ENCODE results near the gene CYP2D6. TPM values are rescaled to one million over a fixed set of nuclear protein-coding genes. Genes with fewer than 3 reads are reported as not detected.
"Not testable (repeated sequence)": the region's sequence is repeated elsewhere in the genome, so short reads cannot be mapped to it uniquely, and the experiment has no call there.

Gene CYP2D6
- total RNA-seq (under 1 TPM in 2 of 10 donors, not detected in 8; 0.12 to 0.17 TPM), polyA plus RNA-seq (under 1 TPM; 0.32 to 0.95 TPM)
- long read RNA-seq, donor 1: 0 reads
- long read RNA-seq, donor 2: 0 reads
- long read RNA-seq, donor 3: 0 reads

DNA sequence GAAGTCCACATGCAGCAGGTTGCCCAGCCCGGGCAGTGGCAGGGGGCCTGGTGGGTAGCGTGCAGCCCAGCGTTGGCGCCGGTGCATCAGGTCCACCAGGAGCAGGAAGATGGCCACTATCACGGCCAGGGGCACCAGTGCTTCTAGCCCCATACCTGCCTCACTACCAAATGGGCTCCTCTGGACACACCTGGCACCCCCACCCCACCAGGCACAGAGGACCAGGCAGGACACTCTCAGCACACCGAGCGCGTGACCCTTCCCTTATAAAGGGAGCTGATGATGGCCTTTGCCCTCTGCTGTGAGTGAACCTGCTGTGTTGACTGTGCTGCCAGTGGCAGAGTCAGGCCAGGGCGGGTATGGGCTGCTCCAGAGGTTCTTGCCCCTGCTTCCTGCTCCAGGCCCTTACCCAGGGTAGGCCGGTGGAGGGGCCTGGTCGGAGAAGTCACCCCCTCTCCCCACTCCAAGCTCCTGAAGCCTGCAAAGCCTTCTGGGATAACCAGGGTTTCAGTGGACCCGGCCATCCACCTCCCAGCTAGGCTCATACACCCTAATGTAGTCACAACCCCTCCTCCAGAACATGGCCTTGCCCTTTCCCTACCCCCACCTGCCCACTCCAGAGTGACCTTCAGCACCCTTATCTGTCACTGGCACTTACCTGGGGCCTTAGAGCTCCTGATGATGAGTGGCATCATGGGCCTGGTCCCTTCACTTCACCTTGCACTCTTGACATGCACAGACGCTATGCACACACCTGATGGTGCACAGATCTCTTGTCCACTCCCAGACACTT, at the start of gene CYP2D6:
Gene CYP2D6, minus strand, starts transcription at position 172 of the 793 bp plus-strand sequence. Its CDS starts 19 bp downstream, at position 153.
- H3K27me3 ChIP-seq; intact Hi-C loops (cut with DNase I); DNase-seq; H3K9me3 ChIP-seq; H3K4me1 ChIP-seq; H3K27ac ChIP-seq; H3K36me3 ChIP-seq; H3K4me3 ChIP-seq: not testable (repeated sequence)
- WGBS, 2 donors: 89 to 94% methylated on average over 13 of the region's 14 CpGs
- peak in 1 of 8 donors; percentile 14 for ATAC-seq

DNA sequence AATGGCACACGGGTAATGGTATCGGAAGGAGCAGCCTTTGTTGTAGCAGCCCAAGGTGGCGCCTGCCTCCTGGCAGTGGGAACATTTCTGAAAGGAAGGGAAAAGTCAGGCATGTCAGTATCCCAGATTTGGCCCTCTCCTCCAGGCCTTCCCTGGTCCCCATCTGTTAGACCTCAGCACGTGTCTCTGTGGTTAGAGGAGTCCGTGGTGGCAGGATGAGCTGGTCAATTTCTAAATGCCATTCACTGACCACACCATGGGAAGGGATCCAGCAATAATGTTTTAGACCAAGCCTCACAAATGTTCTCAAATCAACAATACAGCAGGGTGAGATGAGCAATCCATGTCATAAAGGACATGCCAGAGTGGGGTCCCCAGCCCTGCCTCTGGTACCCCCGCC, 49.0 kb upstream of the CYP2D6 start:
- WGBS, 2 donors: 92 to 93% methylated on average over 6 of the region's 6 CpGs
- H3K27me3 ChIP-seq: no peaks in the 10 kb centered on the region
- TF ChIP-seq, protein P1, sequence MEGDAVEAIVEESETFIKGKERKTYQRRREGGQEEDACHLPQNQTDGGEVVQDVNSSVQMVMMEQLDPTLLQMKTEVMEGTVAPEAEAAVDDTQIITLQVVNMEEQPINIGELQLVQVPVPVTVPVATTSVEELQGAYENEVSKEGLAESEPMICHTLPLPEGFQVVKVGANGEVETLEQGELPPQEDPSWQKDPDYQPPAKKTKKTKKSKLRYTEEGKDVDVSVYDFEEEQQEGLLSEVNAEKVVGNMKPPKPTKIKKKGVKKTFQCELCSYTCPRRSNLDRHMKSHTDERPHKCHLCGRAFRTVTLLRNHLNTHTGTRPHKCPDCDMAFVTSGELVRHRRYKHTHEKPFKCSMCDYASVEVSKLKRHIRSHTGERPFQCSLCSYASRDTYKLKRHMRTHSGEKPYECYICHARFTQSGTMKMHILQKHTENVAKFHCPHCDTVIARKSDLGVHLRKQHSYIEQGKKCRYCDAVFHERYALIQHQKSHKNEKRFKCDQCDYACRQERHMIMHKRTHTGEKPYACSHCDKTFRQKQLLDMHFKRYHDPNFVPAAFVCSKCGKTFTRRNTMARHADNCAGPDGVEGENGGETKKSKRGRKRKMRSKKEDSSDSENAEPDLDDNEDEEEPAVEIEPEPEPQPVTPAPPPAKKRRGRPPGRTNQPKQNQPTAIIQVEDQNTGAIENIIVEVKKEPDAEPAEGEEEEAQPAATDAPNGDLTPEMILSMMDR (IDR thresholded peaks at IDR 0.05): no peak
- no peak overlapping the region for H3K4me3 ChIP-seq
- H3K36me3 ChIP-seq: peaks cover 0 to 25% (median 6%) of the 10 kb centered on the region in 9 donors
- intact Hi-C loops (cut with DNase I): loop anchor here in 2 of 10 donors (10.0 kb wide), 1 partner anchor 135 kb away; no protein-coding TSS in a partner anchor
- no peak for ATAC-seq
- H3K9me3 ChIP-seq: no peaks in the 10 kb centered on the region
- no peak overlapping the region for H3K27ac ChIP-seq
- DNase-seq: no peak
- peaks cover 0 to 16% (median 11%) of the 10 kb centered on the region in 9 donors for H3K4me1 ChIP-seq

DNA sequence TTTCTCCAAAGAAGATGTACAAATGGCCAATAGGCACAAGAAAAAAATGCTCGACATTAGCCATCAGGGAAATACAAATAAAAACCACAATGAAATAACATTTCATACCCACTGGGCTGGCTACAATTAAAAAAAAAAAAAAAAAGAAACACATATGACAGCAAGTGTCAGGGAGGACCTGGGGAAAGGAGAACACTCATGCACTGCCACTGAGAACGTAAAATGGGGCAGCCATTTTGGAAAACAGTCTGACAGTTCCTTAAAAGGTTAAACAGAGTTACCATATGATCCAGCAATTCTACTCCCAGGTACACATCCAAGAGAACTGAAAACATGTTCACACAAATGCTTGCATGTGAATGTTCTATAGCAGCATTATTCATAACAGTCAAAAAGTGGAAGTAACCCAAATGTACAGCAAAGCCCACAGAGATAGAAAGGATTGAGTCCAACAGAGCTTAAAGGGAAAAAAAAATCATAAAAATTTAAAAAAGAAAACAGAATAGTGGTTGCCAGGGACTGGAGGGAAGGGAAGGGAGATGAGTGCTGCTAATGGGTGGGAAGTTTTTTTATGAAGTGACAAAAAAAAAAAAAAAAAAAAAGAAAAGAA, 48.4 kb upstream of the CYP2D6 start:
- Histone ChIP-seq H3K36me3 (peaks cover 0 to 25% (median 6%) of the 10 kb centered on the region in 9 donors), H3K27me3 (no peaks in the 10 kb centered on the region), H3K27ac (no peak overlapping the region), H3K9me3 (no peaks in the 10 kb centered on the region), H3K4me1 (peaks cover 0 to 20% (median 11%) of the 10 kb centered on the region in 9 donors), H3K4me3 (no peak overlapping the region)
- TF ChIP-seq, protein P1 (IDR thresholded peaks at IDR 0.05): no peak
- 95 to 100% methylated on average over 2 of the region's 2 CpGs for WGBS, 2 donors
- intact Hi-C loops (cut with DNase I): loop anchor here in 1 of 10 donors (10.0 kb wide), 1 partner anchor 136 kb away; no protein-coding TSS in a partner anchor
- ATAC-seq (no peak), DNase-seq (no peak)

DNA sequence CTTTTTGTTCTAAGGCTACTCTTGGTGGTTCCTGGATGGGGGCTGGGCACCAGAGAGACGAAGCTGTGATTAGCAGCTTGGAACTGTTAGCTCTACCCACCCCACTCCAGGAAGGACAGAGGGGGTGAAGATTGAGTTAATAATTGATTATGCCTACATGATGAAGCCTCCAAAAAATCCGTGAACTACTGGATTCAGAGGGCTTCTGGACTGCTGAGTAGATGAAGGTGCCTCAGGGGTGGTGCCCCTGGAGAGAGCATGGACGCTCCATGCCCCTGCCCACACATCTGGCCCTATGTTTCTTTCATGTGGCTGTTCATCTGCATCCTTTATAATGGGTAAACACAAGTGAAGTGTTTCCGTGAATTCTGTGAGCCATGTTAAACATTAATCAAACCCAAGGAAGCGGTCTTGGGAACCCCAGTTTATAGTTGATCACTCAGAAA, 47.3 kb upstream of the CYP2D6 start:
- intact Hi-C loops (cut with DNase I): loop anchor here in 1 of 10 donors (10.0 kb wide), 1 partner anchor 137 kb away; no protein-coding TSS in a partner anchor
- DNase-seq (no peak), ATAC-seq (no peak)
- TF ChIP-seq, protein P1 (IDR thresholded peaks at IDR 0.05): no peak
- WGBS, 2 donors: 90 to 91% methylated on average over 5 of the region's 5 CpGs
- Histone ChIP-seq H3K9me3 (no peaks in the 10 kb centered on the region), H3K36me3 (peaks cover 0 to 25% (median 6%) of the 10 kb centered on the region in 9 donors), H3K27me3 (no peaks in the 10 kb centered on the region), H3K4me3 (no peak overlapping the region), H3K4me1 (peaks cover 0 to 21% (median 11%) of the 10 kb centered on the region in 9 donors), H3K27ac (no peak overlapping the region)
